RPMI7951 (cell line): ENCODE measurements around the gene SLC35E2B. TPM values are rescaled to one million over a fixed set of nuclear protein-coding genes. Genes with fewer than 3 reads are reported as not detected.

Experiments
- DNase-seq: peaks from one replicate; pipeline ENCODE4 v3.0.0-alpha.2; 2012; ENCODE audit warnings: low read depth
- total RNA-seq: library from RNA; depleted of rRNA; stranded (reverse); fragments of >200 nt; shearing (Covaris generic); gene quantifications from 2 replicates; pipeline ENCODE4 v1.2.3, GENCODE V29; 2014

The SLC35E2B gene
- total RNA-seq, 1 experiment from 2014 or later: 10.9 TPM

- DNase-seq: no peak
Observed at GRCh38 chr1:1624443-1625403, 67.9 kb downstream of the SLC35E2B start.

GRCh38 chr1:1623631-1624442, 68.8 kb downstream of the SLC35E2B start:
- no peak for DNase-seq

- no peak for DNase-seq
Observed at GRCh38 chr1:1623181-1623630, 69.4 kb downstream of the SLC35E2B start.

- no peak for DNase-seq
Observed at GRCh38 chr1:1622788-1623094, 69.9 kb downstream of the SLC35E2B start.

- no peak for DNase-seq
Observed at GRCh38 chr1:1622010-1622787, 70.4 kb downstream of the SLC35E2B start.

GRCh38 chr1:1621173-1622009, 71.2 kb downstream of the SLC35E2B start:
- DNase-seq: no peak

- no peak for DNase-seq
Observed at GRCh38 chr1:1620433-1621139, 72.0 kb downstream of the SLC35E2B start.

GRCh38 chr1:1619917-1620361, 72.7 kb downstream of the SLC35E2B start:
- DNase-seq: no peak

- DNase-seq: no peak
Observed at GRCh38 chr1:1618396-1619068, 74.1 kb downstream of the SLC35E2B start.

- no peak for DNase-seq
Observed at GRCh38 chr1:1617925-1618324, 74.7 kb downstream of the SLC35E2B start.

GRCh38 chr1:1617516-1617915, 75.1 kb downstream of the SLC35E2B start:
- DNase-seq: no peak

GRCh38 chr1:1616838-1617237, 75.8 kb downstream of the SLC35E2B start:
- no peak for DNase-seq

- DNase-seq: peak; percentile 42
Observed at GRCh38 chr1:1616045-1616790, 76.4 kb downstream of the SLC35E2B start.

- peak; percentile 95 for DNase-seq
Observed at GRCh38 chr1:1615256-1616044, 77.1 kb downstream of the SLC35E2B start, which contains the start of gene MIB2. TSS of gene MIB2 (plus strand) at chr1:1615500. CDS start at chr1:1623453, 7,953 bp downstream.

- no peak for DNase-seq
Observed at GRCh38 chr1:1614954-1615255, 77.7 kb downstream of the SLC35E2B start.

- DNase-seq: peak; percentile 67
Observed at GRCh38 chr1:1614204-1614953, 78.2 kb downstream of the SLC35E2B start.

- DNase-seq: no peak
Observed at GRCh38 chr1:1613509-1614082, 79.0 kb downstream of the SLC35E2B start.
